ENCODE measurements around the gene IER5L. TPM values are rescaled to one million over a fixed set of nuclear protein-coding genes. Genes with fewer than 3 reads are reported as not detected.

Gene IER5L
- total and polyA plus RNA-seq, 4 donors, result 5.9 to 17.5 (median 9.0) TPM

- Histone ChIP-seq H3K27me3 (ENCODE audit: control insufficient read depth, insufficient read depth, low read length) (no peaks in the 10 kb centered on the region), H3K36me3 (ENCODE audit: control insufficient read depth, insufficient read depth, low read length) (peaks cover 66% of the 10 kb centered on the region), H3K9me3 (ENCODE audit: control insufficient read depth, insufficient read depth, low read length) (no peaks in the 10 kb centered on the region), H3K4me1 (ENCODE audit: control insufficient read depth, insufficient read depth, low read length) (peaks cover 13% of the 10 kb centered on the region), H3K4me3 (ENCODE audit: low read depth, low read length) (no peak overlapping the region), H3K27ac (ENCODE audit: low read depth, low read length) (peak overlapping the region; percentile 67)
- WGBS (ENCODE audit: insufficient coverage), result 27% methylated on average over 10 of the region's 10 CpGs
- peak in 2 of 6 donors; percentile 71 to 81 for DNase-seq (ENCODE audit: low read depth in 4 of 6, low spot score in 6 of 6)
Observed at GRCh38 chr9:129126749-129127618, 51.1 kb downstream of the IER5L start.

Other genes with a start within 250 kb of the IER5L start
- 10 to 100 TPM; 17.8 to 22.8 TPM for gene DOLK, start 230.7 kb downstream of the IER5L start, total RNA-seq
- gene DOLK, start 230.7 kb downstream of the IER5L start, polyA plus RNA-seq (ENCODE audit: insufficient read length in 2 of 2), result 10 to 100 TPM; 20.1 to 22.0 TPM
- gene NUP188, start 230.6 kb downstream of the IER5L start, total RNA-seq, result 10 to 100 TPM; 30.3 to 31.4 TPM
- 10 to 100 TPM; 33.7 to 43.6 TPM for gene NUP188, start 230.6 kb downstream of the IER5L start, polyA plus RNA-seq (ENCODE audit: insufficient read length in 2 of 2)
- 100 to 1,000 TPM in 1 of 2 donors, 10 to 100 TPM in 1; 62.8 to 138 TPM for gene SH3GLB2, start 149.9 kb downstream of the IER5L start, total RNA-seq
- 100 to 1,000 TPM; 130 to 160 TPM for gene SH3GLB2, start 149.9 kb downstream of the IER5L start, polyA plus RNA-seq (ENCODE audit: insufficient read length in 2 of 2)
- 10 to 100 TPM; 21.2 to 29.4 TPM for gene MIGA2, start 141.6 kb downstream of the IER5L start, total RNA-seq
- gene MIGA2, start 141.6 kb downstream of the IER5L start, polyA plus RNA-seq (ENCODE audit: insufficient read length in 2 of 2), result 10 to 100 TPM; 24.4 to 35.6 TPM
- gene DOLPP1, start 97.2 kb downstream of the IER5L start, total RNA-seq, result 10 to 100 TPM; 14.9 to 15.8 TPM
- 10 to 100 TPM; 25.2 to 31.4 TPM for gene DOLPP1, start 97.2 kb downstream of the IER5L start, polyA plus RNA-seq (ENCODE audit: insufficient read length in 2 of 2)
- gene CRAT, start 67.5 kb downstream of the IER5L start, total RNA-seq, result 10 to 100 TPM; 27.1 to 30.7 TPM
- 10 to 100 TPM; 65.9 to 68.7 TPM for gene CRAT, start 67.5 kb downstream of the IER5L start, polyA plus RNA-seq (ENCODE audit: insufficient read length in 2 of 2)
- 100 to 1,000 TPM in 1 of 2 donors, 10 to 100 TPM in 1; 62.3 to 117 TPM for gene PTPA, start 66.8 kb downstream of the IER5L start, total RNA-seq
- gene PTPA, start 66.8 kb downstream of the IER5L start, polyA plus RNA-seq (ENCODE audit: insufficient read length in 2 of 2), result 100 to 1,000 TPM in 1 of 2 donors, 10 to 100 TPM in 1; 98.6 to 116 TPM

All from spinal cord (tissue), 10 donors.